ENCODE data around the gene AKAP11. TPM values are rescaled to one million over a fixed set of nuclear protein-coding genes. Genes with fewer than 3 reads are reported as not detected.

The AKAP11 gene
- total and polyA plus RNA-seq, 2 of the 8 experiments (the other 6 are each of a cell fraction or from before 2014, with no cell fraction given): 4.5 to 21.9 TPM

GRCh38 chr13:42275098-42275471 lies 3.1 kb downstream of the AKAP11 start (continued):
- TF ChIP-seq CHD7 (IDR thresholded peaks at IDR 0.05; ENCODE audit: insufficient replicate concordance, low read length) (no peak), CEBPB (IDR thresholded peaks at IDR 0.05; ENCODE audit: low read depth, low read length) (no peak), USF2 (IDR thresholded peaks at IDR 0.05; ENCODE audit: low read length) (no peak), ASH2L (IDR thresholded peaks at IDR 0.05; ENCODE audit: low read length) (no peak), HDAC2 (IDR thresholded peaks at IDR 0.05; ENCODE audit: borderline replicate concordance in 1 of 2, low read depth in 2 of 2, low read length in 2 of 2) (no peak), FOSL1 (IDR thresholded peaks at IDR 0.05; ENCODE audit: insufficient read depth, low read depth, low read length) (no peak), CBX5 (IDR thresholded peaks at IDR 0.05; ENCODE audit: low read depth, low read length) (no peak), CHD2 (IDR thresholded peaks at IDR 0.05; ENCODE audit: low read length) (no peak), RXRA (IDR thresholded peaks at IDR 0.05; ENCODE audit: insufficient read depth, low read depth, low read length) (no peak)
